Left hindlimb (tissue), 1 donor: Measurements from ENCODE around the gene SPATA31C2.
"Not testable (repeated sequence)": the region's sequence is repeated elsewhere in the genome, so short reads cannot be mapped to it uniquely, and the experiment has no call there.

Experiments
- DNase-seq: peaks from one replicate; pipeline ENCODE4 v3.0.0-alpha.2; 2018

Gene SPATA31C2

DNA sequence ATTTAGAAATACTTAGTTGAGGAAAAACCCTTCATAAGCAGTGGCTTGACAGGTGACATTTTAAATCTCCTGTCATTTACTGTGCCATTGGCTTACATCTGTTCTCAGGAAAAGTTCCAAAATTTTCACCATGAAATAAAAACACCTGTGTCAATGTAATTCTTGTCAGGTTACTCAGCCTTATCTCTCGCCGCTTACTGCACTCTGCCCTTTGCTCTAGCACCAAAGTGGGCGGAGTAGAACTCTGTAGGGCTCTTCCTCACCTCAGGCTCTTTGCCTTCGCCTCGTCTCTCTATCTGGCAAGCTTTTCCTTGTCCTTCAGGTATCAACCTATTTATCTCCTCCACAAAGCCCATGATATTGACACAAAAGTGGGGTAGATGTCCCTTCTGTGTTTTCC is 20.2 kb downstream of the SPATA31C2 start:
- DNase-seq: not testable (repeated sequence)

DNA sequence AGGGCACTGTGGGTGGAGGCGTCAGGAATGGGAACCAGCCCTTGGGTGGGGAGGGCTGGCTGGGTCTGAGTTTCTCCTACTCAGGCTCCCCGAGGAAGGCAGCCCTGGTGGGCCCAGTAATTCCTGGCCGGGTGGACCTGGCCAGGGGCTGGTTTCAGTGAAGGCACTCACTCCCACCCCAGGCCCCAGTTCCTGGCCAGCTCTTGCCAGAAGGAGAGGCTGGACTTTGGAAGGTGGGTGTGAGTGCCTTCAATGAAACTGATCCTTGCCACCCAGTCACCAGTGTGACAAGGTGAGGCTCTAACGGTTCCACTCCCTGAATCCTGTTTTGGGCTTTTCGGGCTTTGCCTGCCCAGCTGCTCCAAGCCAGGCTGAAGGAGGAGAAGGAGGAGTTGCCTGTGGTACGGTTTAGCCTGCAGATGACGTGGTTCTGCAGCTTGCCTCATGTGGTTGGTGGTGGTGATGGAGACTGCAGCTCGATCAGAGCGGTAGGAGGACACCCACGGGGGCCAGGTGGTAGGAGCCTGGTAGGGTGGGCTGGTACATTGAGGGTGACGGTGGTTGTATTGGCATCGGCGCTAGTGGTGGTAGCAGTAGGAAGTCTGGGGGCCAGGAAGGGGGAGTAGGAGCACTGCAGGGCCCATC is 23.2 kb downstream of the SPATA31C2 start:
- DNase-seq: not testable (repeated sequence)

- not testable (repeated sequence) for DNase-seq
Observed at GRCh38 chr9:88114283-88114967, 23.9 kb downstream of the SPATA31C2 start.

DNA sequence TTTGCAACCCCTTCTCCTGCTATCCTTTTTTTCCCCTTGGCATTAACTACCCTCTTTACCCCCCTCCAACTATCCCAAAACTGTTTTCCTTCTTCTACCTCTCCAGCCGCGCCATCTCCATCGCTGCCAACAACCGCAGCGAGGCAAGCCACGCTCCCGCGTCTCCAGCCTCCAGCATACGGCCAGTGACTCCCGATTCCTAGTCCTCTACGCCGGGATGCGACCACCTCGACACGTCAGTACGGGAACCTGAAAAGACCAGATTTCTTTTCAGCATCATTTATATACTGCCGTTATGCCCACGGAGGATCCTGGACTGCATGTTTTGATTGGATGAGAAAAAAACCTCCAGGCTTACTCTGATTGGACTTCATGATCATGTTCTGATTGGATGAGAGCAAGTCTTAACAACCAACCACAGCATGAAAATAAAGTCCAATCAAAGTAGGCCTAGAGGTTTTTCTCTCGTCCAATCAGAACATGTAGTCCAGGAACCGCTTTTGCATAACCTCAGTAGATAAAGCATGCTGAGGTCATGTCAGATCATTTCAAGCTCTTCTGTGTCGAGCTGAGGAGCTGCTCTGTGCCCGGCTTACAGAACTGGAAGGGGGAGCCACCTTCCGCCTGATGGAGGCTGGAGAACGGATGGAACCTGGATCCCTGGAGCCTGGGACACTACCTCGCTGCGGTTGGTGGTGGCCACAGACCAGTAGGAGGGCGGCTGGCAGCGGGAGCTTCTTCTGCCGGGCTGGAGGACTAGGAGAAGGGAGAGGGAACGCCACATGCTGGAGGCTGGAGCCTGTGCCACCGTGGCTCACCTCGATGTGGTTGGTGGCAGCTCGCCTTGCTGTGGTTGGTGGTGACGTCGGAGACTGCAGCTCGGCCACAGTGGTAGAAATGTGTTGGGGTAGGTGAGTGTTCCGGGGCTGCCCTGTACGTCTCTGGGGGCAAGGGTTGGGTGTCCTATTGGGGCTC is 24.8 kb downstream of the SPATA31C2 start:
- not testable (repeated sequence) for DNase-seq

DNA sequence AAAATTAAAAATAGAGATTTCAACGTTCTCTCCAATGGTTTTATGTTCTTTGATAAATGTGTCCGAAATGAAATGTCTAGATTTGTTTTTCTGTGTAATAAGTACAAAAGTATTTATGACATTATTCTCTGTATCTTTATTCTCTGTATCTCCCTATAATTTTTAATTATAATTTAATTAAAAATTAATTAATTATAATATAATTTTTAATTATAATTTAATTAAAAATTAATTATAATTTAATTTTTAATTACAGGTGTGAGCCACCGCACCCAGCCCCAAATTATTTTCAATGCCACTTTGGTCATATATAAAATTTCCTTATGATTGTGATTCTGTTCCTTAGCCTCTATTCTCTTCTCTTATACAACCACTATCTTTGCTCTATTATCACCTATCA is 28.2 kb downstream of the SPATA31C2 start:
- no peak for DNase-seq

GRCh38 chr9:88108779-88109178 is 29.5 kb downstream of the SPATA31C2 start:
- DNase-seq: no peak

DNA sequence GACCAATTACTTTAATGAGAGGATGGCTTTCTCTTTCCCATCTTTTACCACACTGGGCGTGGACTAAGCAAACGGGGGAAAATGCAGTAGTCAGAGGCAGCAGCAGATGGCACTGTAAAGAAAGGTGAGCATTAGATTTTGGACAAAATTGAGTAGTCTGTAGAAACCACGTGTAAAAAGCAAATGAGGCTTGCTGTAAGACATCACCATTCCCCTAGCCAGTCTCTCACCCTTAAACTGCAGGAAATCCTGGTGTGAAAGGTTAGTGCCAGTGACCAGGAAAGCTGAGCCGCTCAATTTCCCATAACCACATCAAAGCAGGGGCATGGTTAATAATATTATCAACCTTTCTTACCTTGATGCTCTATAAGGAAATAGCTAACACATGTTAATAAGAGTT is 31.8 kb downstream of the SPATA31C2 start:
- DNase-seq: no peak

GRCh38 chr9:88092797-88093331 is 45.4 kb downstream of the SPATA31C2 start:
- no peak for DNase-seq

- DNase-seq: no peak
Observed at GRCh38 chr9:88090151-88090581, 48.1 kb downstream of the SPATA31C2 start.

DNA sequence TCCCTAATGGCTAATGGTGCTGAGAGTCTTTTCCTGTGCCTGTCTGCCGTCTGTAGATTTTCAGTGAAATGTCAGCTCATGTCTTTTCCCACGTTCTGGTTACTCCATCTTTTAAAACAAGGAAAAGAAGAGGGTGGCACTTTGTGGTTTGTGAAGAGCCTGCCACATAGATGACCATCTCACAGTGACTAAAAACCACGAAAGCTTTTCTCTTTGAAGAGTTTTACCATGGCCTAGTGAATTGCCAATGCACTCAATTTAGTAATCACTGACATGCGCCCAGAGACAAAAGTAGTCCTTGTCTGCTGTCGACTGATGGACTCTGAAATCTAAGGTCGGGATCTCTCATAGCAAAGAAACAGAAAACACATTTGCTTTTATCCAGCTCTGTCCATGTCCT is 50.4 kb downstream of the SPATA31C2 start:
- no peak for DNase-seq

- DNase-seq: no peak
Observed at GRCh38 chr9:88085476-88085875, 52.8 kb downstream of the SPATA31C2 start.

GRCh38 chr9:88084357-88085183 is 53.7 kb downstream of the SPATA31C2 start:
- peak; percentile 45 for DNase-seq
